HEK293T (cell line): Measurements from ENCODE around the gene ZNF600.
"Not testable (repeated sequence)": the region's sequence is repeated elsewhere in the genome, so short reads cannot be mapped to it uniquely, and the experiment has no call there.

Experiments
- FOXA1 ChIP-seq: fragments of 450-650 bp; IDR thresholded peaks from 2 replicates; pipeline ENCODE4 v1.6.1; 2016; ENCODE audit warnings: mild to moderate bottlenecking
- L3MBTL2 ChIP-seq: fragments of 450-650 bp; conservative IDR thresholded peaks from 2 replicates; pipeline ENCODE4 v1.6.1; 2016; ENCODE audit warnings: mild to moderate bottlenecking
- SP1 ChIP-seq: fragments of 450-650 bp; IDR thresholded peaks from 2 replicates; pipeline ENCODE4 v1.6.1; 2017

GRCh38 chr19:52821204-52821960, 34.8 kb upstream of the ZNF600 start, which contains the start of gene ZNF28:
- not testable (repeated sequence) for TF ChIP-seq L3MBTL2, FOXA1, SP1
